Activated T-helper 1 cell treated with anti-CD3 and anti-CD28 coated beads, Interleukin-12 subunit alpha, Interleukin-12 subunit beta, Interleukin-2, Interleukin-4 antibody, amounts not matched to agents 30 ng/mL and 10 ng/mL and 1 ng/mL, durations not matched to agents 14 hours and 24 hours and 36 hours (primary cell): Measurements from ENCODE around the gene C3orf52. TPM values are rescaled to one million over a fixed set of nuclear protein-coding genes. Genes with fewer than 3 reads are reported as not detected.
A peak's percentile ranks its signal among the peaks of the same experiment; 100 is the strongest.

Source experiments
- DNase-seq: peaks from one replicate; pipeline ENCODE4 v3.0.0; 2021; ENCODE audit warnings: low spot score
- H3K27ac Mint-ChIP-seq: one replicate; pipeline ENCODE4 v1.8.0; 2021; ENCODE audit warnings: mild to moderate bottlenecking, mixed read lengths
- H3K27me3 Mint-ChIP-seq: one replicate; pipeline ENCODE4 v1.8.0; 2022; ENCODE audit warnings: mild to moderate bottlenecking, moderate library complexity, mixed read lengths; ENCODE audit not compliant: insufficient read depth
- H3K36me3 Mint-ChIP-seq: one replicate; pipeline ENCODE4 v1.8.0; 2021; ENCODE audit warnings: low read depth, mixed read lengths
- H3K4me1 Mint-ChIP-seq: one replicate; pipeline ENCODE4 v1.8.0; 2021; ENCODE audit warnings: low read depth, mixed read lengths
- H3K4me3 Mint-ChIP-seq: one replicate; pipeline ENCODE4 v1.8.0; 2021; ENCODE audit warnings: mild to moderate bottlenecking, moderate library complexity, mixed read lengths
- H3K9me3 Mint-ChIP-seq: one replicate; pipeline ENCODE4 v1.8.0; 2021; ENCODE audit warnings: mixed read lengths
- intact Hi-C: fragments of 100-400 bp; cut with micrococcal nuclease; formaldehyde crosslinking; loops from one replicate; pipeline ENCODE4 v1.15.1; 2024
- total RNA-seq: library from RNA; stranded (reverse); gene quantifications from 2 replicates; pipeline ENCODE4 v1.2.3, GENCODE V29; 2022

Gene C3orf52
- total RNA-seq, 1 donor from 2014 or later: 12.4 TPM

- Mint-ChIP-seq H3K4me1 (peaks cover 70% of the 10 kb centered on the region), H3K4me3 (peak overlapping the region; percentile 57), H3K9me3 (no peaks in the 10 kb centered on the region), H3K36me3 (peaks cover 33% of the 10 kb centered on the region), H3K27me3 (no peaks in the 10 kb centered on the region), H3K27ac (peak overlapping the region; percentile 93)
- no peak for DNase-seq
- intact Hi-C loops: loop anchor here (1.0 to 10.0 kb wide), 3 partner anchors 8 to 889 kb away; a partner anchor contains a TSS
Observed at GRCh38 chr3:112127522-112128494, 41.6 kb downstream of the C3orf52 start.

- no peaks in the 10 kb centered on the region for H3K9me3 Mint-ChIP-seq
- peak overlapping the region; percentile 93 for H3K27ac Mint-ChIP-seq
- H3K4me1 Mint-ChIP-seq: peaks cover 82% of the 10 kb centered on the region
- DNase-seq: peak; percentile 55
- H3K36me3 Mint-ChIP-seq: peaks cover 26% of the 10 kb centered on the region
- intact Hi-C loops: loop anchor here (5.0 to 10.0 kb wide), 2 partner anchors 56 to 888 kb away; a partner anchor contains a TSS
- H3K27me3 Mint-ChIP-seq: no peaks in the 10 kb centered on the region
- peak overlapping the region; percentile 38 for H3K4me3 Mint-ChIP-seq
Observed at GRCh38 chr3:112128843-112129727, 42.9 kb downstream of the C3orf52 start.

DNA sequence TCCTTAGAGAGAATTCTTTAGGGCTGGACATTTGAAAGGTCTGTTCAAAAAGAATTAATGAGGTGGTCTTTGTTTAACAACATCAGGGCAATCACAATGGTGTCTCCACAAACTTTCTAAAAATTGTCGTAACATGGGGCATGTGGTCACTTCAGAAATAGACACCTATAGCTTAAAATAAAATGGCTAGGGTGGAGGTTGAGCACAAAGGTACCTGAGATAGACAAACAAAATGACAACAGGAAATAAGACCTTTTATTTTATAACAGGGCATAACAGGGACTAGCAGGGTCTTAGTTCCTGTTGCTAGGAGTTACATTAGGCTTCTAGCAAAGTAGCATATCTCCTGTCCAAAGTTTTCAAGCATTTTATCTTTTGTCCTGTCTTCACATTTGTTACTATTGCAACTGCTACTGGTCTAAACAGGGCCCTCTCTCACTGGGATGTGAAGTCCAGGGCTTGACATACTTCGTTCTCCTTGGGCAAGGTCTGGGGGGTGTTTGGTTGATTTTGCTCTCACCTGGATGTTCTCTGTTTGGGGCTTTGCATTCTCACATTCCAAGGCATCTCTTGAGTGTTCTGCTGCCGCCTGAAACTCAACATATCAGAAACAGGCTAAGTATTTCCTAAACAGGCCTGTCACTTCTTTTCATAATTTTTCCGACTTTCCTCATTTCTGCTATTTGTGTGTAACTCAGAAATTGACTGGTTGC, 43.9 kb downstream of the C3orf52 start:
- H3K27me3 Mint-ChIP-seq: no peaks in the 10 kb centered on the region
- no peak overlapping the region for H3K4me3 Mint-ChIP-seq
- peaks cover 20% of the 10 kb centered on the region for H3K36me3 Mint-ChIP-seq
- DNase-seq: no peak
- intact Hi-C loops: loop anchor here (5.0 to 10.0 kb wide), 3 partner anchors 55 to 1385 kb away; partner anchors contain the start of gene SPICE1
- H3K4me1 Mint-ChIP-seq: peaks cover 92% of the 10 kb centered on the region
- peak overlapping the region; percentile 93 for H3K27ac Mint-ChIP-seq
- no peaks in the 10 kb centered on the region for H3K9me3 Mint-ChIP-seq

- no peak for DNase-seq
- Mint-ChIP-seq H3K4me3 (no peak overlapping the region), H3K27ac (peak overlapping the region; percentile 15), H3K4me1 (peaks cover 95% of the 10 kb centered on the region), H3K36me3 (peaks cover 17% of the 10 kb centered on the region), H3K9me3 (no peaks in the 10 kb centered on the region), H3K27me3 (no peaks in the 10 kb centered on the region)
- intact Hi-C loops: loop anchor here (10.0 kb wide), 1 partner anchor 1384 kb away; the partner anchor contains the start of gene SPICE1
Observed at GRCh38 chr3:112130638-112130993, 44.4 kb downstream of the C3orf52 start.

GRCh38 chr3:112131111-112131510, 44.9 kb downstream of the C3orf52 start:
- no peak overlapping the region for H3K4me3 Mint-ChIP-seq
- intact Hi-C loops: loop anchor here (10.0 kb wide), 1 partner anchor 1384 kb away; the partner anchor contains the start of gene SPICE1
- no peaks in the 10 kb centered on the region for H3K9me3 Mint-ChIP-seq
- no peak for DNase-seq
- H3K27ac Mint-ChIP-seq: no peak overlapping the region
- peaks cover 95% of the 10 kb centered on the region for H3K4me1 Mint-ChIP-seq
- H3K27me3 Mint-ChIP-seq: no peaks in the 10 kb centered on the region
- peaks cover 16% of the 10 kb centered on the region for H3K36me3 Mint-ChIP-seq

DNA sequence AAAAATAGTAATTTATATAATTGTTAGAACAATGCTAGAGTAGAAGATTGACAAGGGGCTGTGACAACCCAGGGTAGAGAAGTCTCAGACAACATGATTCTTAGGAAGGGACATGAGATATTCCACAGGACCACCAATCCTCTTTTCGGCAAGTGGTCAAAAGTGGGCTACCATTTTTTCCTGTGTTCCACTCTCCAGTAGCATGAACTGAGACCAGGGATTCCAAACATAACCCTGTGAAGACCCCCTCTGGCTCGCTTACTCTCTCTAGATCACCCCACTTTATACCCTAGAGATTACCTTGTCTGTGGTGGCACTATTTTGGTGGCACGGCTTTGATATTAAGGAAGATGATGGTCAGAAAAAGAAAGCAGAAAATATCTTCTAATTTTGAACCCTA, 45.9 kb downstream of the C3orf52 start:
- Mint-ChIP-seq H3K4me3 (peak overlapping the region; percentile 23), H3K27me3 (no peaks in the 10 kb centered on the region), H3K4me1 (peaks cover 95% of the 10 kb centered on the region), H3K36me3 (peaks cover 10% of the 10 kb centered on the region), H3K27ac (peak overlapping the region; percentile 89), H3K9me3 (no peaks in the 10 kb centered on the region)
- DNase-seq: no peak
- intact Hi-C loops: loop anchor here (2.0 to 10.0 kb wide), 3 partner anchors 19 to 1383 kb away; partner anchors contain the start of genes SLC35A5 and SPICE1

DNA sequence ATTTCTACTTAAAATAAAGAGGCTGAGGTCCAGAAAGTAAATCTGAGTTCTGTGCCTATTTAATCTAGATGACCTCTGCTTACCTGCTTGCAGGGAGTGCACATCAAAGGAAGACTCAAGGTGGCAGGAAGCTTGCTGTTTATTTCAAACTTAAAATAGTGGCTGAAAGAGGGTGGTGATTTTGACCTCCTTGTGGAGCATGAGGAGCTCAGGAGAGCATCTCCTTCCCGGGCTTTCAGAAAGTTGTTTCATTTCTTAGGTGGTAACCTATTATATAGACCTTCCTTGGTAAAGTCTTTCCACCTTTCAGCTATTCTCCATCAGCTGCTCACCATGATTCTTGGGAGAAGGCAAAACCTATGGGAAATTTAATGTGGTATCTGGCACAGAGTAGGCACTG, 46.4 kb downstream of the C3orf52 start:
- DNase-seq: no peak
- no peaks in the 10 kb centered on the region for H3K27me3 Mint-ChIP-seq
- peak overlapping the region; percentile 89 for H3K27ac Mint-ChIP-seq
- H3K36me3 Mint-ChIP-seq: peaks cover 9% of the 10 kb centered on the region
- peaks cover 95% of the 10 kb centered on the region for H3K4me1 Mint-ChIP-seq
- intact Hi-C loops: loop anchor here (2.0 to 10.0 kb wide), 3 partner anchors 20 to 1382 kb away; partner anchors contain the start of genes SLC35A5 and SPICE1
- peak overlapping the region; percentile 79 for H3K4me3 Mint-ChIP-seq
- H3K9me3 Mint-ChIP-seq: no peaks in the 10 kb centered on the region

- intact Hi-C loops: loop anchor here (1.0 to 10.0 kb wide), 4 partner anchors 10 to 1382 kb away; partner anchors contain the start of genes SLC35A5 and SPICE1
- peak; percentile 63 for DNase-seq
- H3K9me3 Mint-ChIP-seq: no peaks in the 10 kb centered on the region
- H3K36me3 Mint-ChIP-seq: peaks cover 9% of the 10 kb centered on the region
- H3K27ac Mint-ChIP-seq: peak within 1 kb of the TSS; percentile 89
- no peaks in the 10 kb centered on the region for H3K27me3 Mint-ChIP-seq
- peaks cover 90% of the 10 kb centered on the region for H3K4me1 Mint-ChIP-seq
- H3K4me3 Mint-ChIP-seq: peak within 1 kb of the TSS; percentile 79
Observed at GRCh38 chr3:112132975-112133448, 46.8 kb downstream of the C3orf52 start, which contains the start of gene GCSAM. TSS of gene GCSAM (minus strand) at chr3:112133248. CDS start at chr3:112133120, 128 bp downstream.

DNA sequence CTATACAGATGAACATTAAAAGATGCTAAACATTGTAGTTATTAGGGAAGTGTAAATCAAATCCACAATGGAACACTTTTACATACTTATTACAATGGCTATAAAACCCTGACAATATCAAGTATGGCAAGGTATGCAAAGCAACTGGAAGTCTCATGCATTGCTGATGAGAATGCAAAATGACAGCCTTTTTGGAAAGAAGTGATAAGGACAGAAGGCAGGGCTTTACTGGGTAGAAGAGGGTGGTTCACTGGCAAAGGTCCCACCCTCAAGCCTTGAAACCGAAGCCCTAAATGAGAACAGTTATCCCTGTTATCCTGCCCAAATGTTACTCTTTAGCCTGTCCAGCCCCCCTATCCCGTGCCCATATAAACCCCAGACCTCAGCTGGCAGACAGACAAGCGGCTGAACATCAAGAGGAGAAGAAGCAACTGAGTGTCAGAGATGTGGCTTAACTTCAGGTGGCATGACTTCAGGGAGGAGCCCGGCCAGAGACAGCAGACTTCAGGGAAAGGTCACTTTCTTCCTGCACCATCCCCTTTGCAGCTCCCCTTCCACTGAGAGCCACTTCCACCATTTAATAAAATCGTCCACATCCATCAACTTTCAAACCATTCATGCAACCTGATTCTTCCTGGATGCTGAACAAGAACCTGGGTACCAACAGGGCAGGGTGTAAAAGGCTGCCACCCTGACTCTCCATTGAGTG, 47.6 kb downstream of the C3orf52 start:
- peak overlapping the region; percentile 79 for H3K4me3 Mint-ChIP-seq
- DNase-seq: no peak
- H3K27me3 Mint-ChIP-seq: no peaks in the 10 kb centered on the region
- H3K36me3 Mint-ChIP-seq: peaks cover 9% of the 10 kb centered on the region
- peak overlapping the region; percentile 89 for H3K27ac Mint-ChIP-seq
- peaks cover 82% of the 10 kb centered on the region for H3K4me1 Mint-ChIP-seq
- intact Hi-C loops: loop anchor here (1.0 to 10.0 kb wide), 5 partner anchors 10 to 1381 kb away; partner anchors contain the start of genes SLC35A5 and SPICE1
- H3K9me3 Mint-ChIP-seq: no peaks in the 10 kb centered on the region

- Mint-ChIP-seq H3K4me1 (peaks cover 75% of the 10 kb centered on the region), H3K4me3 (peak overlapping the region; percentile 31), H3K27me3 (no peaks in the 10 kb centered on the region), H3K9me3 (no peaks in the 10 kb centered on the region), H3K27ac (peak overlapping the region; percentile 56), H3K36me3 (peaks cover 5% of the 10 kb centered on the region)
- intact Hi-C loops: loop anchor here (2.0 to 10.0 kb wide), 3 partner anchors 60 to 1380 kb away; partner anchors contain the start of gene SPICE1
- DNase-seq: no peak
Observed at GRCh38 chr3:112134335-112135124, 48.3 kb downstream of the C3orf52 start.
